ENCODE measurements around the gene CD4.

The CD4 gene

DNA sequence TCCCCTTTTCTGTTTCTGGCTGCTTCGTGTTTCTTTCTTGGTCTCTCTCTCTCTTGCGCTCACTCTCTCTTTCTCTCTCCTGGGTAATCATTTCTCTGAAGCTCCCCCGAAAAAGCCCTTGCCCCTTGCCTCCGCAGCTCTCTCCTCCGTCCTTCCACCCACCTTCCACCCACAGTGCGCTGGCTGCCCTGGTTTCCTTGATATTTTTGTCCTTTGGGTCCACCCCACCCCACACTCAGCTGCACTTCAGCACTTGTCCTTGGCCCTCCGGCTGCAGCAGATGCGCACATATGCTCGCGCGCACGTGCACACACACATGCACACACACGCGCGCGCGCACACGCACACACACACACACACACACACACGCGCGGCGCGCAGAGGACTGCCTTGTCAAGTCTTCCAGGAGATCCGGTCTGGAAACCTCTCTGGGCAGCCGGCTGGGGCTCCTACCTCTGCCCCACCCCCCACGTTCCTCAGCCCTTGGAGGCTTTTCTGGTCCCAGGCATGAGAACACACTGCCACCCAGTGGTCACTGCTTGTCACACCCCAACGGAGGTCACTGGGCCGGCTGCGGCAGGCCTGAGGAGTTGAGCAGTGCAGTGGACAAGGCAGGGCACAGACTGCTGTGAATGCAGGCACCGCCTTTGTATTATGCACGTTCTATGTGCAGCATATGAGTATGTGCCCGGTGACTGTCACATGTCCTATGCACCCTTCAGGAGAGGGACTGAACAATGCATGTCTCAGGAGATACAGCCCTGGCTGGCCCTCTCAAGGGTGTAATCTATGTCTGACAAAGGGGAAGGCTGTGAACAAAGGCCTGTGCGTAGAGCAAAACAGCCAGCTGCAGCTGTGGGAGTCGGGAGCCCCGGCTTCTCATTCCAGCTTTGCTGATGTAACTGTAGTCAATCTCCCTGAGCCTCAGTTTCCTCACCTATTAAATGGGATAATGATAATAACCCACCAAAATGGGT, 10.5 kb upstream of the CD4 start:
- peak; percentile 92 for FAIRE-seq

DNA sequence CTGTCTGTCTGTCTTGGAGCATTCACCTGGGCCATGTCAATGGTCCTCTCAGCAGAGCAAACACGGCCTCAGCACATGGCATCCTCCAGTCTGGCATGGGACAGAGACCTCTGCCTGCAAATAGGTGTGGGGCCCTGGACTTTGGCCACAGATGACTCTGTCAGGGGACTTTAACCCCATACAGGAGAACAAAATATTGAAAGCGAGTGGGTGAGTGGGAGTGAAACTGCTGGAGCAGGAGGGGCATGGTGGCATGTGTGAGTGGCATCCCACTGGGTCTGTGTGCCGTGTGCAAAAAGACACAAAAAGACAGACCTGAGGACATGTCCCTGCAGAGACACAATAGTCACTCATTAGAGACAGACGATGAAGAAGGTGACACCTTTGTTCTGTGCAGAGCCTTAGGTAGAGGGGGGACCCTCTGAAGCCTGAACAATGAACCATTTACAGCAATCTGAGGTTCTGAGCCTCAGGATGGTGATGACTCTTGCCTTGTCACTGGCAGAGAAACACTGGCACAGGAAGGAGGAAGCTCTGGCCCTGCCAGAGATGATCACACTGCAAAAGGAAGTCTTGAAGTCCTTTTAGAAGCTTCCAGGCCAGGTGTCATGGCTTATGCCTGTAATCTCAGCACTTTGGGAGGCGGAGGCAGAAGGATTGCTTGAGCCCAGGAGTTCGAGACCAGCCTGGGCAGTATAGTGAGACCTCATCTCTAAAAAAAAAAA, 9.5 kb upstream of the CD4 start:
- no peak for FAIRE-seq

DNA sequence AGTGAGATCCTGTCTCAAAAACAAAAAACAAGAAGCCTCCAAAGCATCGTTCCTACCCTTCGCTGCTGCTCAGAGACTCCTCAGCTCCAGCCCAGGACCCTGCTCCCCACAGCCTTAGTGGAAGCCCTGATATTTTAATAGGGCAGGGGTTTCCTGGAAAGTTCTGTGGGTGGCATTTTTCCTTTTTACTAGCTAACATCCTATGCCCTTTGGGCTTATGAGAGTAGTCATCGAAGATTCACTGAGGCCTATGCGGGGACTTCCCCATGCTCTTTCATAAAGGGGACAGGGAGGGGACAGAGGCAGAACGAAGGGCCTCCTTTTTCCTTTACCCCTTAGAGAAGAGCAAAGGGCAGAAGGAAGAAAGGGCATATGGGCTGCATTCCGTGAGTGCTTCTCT, 8.8 kb upstream of the CD4 start:
- FAIRE-seq: no peak

DNA sequence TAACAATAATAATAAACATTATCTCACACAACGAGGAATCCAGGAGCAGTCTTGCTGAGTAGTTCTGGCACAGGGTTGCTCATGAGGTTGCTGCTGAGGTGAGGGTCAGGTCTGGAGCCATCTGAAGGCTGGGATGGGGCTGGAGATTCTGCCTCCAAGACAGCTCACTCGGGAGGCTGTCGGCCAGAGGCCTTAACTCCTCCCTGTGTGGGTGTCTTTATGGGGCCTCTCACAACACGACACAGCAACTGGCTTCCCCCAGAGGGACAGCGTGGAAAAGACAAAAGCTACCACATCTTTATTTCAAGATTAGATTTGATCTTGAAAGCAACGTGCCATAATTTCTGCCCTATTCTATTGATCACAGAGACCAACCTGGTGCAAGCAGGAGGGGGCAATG, 7.2 kb upstream of the CD4 start:
- no peak for FAIRE-seq

DNA sequence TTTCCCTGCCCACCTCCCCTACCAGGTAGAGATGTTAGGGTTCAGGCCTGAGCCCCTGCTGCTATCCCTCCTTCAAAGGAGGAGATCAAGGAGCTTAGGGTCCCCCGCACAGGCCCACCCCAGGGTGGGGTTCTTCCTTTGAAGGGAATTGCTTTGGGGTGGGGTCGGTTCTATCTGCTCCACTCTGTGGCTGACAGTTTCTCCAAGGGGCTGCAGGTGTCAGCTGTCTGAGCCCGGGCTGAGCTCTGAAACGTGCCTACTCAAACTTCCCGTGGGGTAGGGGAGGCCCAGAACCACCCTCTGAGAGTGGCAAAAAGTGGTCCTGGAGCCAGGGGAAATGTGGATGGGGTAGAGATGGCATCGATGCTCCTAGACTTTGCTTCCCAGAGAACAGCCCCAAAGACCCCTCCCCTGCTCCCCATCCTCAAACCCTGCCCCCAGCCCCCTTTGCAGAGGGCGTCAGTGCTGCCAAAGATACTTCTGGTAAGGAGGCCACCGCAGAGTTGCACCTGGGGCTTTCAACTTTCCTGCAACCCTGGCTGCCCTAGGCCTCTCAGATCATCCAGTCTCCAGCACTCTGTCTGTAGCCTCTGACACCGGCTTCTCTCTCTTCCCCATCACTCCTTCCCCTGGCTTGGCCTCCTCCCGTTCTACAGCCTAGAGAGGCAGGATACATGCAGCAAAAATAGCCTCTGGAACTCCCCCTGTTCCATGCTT, 6.3 kb upstream of the CD4 start:
- FAIRE-seq: no peak

DNA sequence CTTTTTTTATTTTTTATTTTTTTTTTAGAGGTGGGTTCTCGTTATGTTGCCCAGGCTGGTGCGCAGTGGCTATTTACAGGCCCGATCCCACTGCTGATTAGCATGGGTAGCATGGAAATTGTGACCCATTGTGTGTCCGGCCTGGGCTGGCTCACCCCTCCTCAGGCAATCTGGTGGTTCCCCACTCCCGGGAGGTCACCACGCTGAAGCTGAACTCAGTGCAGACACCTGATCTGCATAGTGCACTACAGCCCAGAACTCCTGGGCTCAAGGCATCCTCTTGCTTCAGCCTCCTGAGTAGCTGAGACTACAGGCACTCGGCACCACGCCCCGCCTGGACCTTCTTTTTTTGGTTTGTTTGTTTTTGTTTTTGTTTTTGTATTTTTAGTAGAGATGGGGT, 5.5 kb upstream of the CD4 start:
- no peak for FAIRE-seq

DNA sequence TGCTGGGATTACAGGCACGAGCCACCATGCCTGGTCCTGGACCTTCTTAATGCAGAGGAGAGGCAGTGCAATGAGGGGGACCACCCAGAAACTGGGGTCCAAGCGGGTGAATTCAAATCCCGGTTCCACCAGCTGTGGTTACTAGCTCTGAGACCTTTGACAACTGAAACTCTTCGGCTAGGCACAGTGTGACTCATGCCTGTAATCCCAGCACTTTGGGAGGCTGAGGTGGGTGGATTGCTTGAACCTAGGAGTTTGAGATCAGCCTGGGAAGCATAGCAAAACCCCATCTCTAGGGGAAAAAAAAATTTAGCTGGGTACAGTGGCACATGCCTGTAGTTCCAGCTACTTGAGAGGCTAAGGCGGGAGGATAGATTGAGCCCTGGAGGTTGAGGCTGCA, 5.0 kb upstream of the CD4 start:
- FAIRE-seq: no peak

DNA sequence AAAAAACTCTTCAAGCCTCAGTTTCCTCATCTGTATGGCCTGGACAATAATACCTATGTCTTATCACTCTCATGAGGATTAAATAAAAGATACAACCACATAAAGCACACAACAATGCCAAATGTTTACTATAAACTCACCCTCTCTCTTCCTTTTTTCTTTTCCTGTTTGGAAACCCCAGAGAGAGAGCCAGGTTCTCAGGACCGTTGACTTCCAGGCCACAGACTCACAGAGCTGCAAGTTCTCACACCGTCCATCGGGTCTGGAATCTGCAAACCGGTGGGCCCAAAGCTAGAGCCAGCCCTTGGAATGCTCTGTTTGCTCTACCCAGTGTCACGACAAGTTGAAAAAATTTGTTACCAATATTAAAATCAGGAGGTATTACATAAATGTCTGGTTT, 4.6 kb upstream of the CD4 start:
- no peak for FAIRE-seq

DNA sequence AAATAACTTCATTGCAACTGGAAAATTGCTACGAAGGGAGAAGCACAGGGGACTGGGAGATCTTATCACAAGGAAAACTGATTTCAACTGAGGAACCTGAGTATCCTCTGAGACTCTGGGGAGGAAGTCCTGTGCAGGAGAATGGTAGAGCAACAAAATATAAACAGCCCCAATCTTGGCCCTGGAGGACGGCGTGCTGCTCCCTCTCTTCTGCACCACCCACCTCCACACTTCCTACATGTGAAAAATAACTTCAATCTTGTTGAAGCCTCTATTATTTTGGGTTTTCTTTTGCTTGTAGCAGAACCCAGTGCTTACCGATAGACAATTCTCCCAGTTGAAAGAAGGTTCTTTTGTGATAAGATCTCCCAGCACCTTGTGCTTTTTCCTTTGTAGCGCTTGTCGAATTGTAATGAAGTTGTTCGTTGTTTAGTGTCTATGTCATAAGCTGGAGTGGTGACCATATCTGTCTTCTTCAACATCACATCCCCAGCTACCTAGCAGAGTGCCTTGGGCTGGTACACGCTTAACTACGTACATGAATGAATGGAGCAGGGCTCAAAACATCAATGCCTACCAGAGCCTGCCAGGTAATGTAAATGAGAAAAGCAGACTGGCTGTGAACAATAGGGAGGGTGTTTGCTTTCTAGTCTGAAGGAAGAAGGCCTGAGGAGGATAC, 2.8 kb upstream of the CD4 start:
- FAIRE-seq: no peak

DNA sequence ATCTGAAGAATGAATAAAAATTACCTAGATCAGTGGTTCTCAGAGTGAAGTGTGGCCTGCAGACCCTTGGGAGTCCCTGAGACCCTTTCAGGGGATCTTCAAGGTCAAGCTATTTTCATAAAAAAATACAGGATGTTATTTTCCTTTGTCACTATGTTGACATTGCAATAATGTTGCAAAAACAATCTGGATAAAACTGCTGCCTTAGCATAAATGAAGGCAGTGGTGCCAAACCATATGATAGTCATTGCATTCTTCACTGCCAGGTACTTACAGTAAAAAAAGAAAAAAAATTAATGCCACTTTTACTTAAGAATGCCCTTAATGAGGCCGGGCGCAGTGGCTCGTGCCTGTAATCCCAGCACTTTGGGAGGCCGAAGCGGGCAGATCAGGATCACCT, 2.0 kb upstream of the CD4 start:
- no peak for FAIRE-seq

DNA sequence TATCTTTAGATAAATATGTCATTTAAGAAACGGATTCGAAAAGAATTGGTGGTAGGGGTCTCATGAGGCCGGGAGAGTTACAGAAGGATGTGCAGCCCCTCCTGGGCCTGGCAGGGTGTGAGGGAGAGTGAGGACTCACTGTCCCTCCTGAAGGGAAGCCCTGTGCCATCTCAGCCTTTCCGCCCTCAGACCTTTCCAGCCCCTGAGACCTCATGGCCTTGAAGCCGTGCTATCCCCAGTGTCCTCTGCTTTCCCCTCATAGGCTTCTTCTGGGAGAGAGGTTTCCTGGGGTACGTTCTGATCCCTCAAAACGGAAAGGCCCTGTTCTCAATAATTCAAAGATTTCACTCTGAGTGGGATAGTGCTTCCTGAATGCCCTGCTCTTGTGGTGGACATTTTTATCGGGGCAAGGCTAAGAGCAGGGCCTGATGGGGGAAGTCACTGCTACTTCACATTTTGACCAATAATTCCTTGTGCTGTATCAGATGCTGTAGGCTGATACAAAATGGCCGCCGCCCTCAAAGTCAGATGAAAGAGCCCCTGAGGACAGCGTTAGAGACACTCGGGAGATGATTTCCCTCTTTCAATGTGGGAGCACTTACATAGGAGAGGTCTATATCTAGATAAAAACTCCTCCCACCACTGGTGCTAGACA, 1.3 kb downstream of the CD4 start:
- FAIRE-seq: no peak

DNA sequence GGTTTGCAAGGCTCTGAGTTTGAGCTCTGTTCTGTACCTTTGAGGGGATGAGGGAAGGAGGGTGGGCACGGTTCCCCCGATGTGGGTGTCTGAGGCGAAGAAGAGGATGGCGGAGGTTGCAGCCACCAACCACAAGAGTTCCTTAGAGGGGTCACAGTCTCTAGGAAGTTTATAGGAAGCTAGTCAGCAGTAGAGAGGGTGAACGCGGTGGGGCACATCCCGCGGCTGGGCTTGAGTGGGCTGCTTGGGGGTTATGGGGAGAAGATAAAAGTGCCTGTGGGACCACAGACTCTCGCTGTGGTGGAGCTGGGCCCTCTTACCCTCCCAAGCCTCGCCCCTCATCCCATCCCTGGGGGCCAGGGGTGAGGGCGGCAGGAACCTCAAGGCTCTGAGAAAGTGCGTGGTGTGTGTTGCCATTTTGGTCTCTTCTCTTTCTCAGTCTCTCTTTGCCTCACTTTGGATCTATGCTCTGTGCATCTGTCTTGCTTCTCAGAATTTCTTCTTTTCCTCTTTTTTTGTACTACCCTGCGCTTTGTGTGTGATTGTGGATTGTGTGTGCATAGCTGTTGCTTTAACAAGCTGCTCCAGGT, 2.7 kb downstream of the CD4 start:
- FAIRE-seq: no peak

DNA sequence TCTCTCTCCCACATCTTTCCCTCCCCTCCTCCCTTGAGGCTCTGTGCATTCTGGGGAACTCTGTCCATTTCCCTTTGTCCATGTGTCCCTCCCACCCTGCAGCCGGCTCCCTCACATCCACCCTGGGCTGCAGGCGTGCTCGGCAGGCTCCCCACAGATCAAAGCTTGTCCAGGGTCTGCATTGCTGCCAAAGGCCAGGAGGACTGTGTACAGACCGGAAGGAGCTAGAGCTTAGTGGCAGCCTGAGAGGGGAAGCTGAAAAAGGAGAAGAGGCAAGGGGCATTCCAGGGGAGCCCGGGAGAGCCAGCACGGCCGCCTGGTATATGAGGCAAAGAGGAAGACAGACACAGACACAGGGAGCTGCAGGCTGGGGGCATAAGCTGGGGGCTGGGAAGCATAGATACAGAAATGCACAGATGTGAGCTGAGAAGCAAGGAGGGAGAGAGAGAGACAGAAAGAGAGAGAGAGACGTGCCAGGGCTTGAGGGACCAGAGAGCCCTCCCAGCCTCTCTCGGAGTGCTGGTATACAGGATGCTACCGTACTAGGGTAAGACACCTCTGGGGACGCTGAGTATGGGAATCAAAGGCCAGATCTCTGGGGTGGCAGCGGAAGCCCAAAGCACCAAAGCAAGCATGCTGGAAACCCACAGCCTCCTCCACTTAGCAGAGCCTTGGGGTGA, 3.3 kb downstream of the CD4 start:
- FAIRE-seq: no peak

DNA sequence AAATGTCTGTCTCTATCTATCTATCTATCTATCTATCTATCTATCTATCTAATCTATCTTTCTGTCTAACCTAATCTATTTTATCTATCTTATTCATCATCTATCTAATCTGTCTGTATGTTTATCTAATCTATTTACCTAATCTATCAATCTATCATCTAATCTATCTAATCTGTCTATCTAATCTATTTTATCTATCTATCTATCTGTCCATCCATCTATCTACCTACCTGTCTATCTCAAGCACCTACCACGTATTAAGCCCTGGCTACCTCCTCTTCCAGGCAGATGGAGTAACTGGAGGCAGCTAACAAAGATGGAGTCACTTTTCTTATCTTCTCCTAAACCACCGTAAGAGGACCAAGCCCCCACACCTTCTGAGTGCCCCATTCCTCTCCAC, 5.8 kb downstream of the CD4 start:
- FAIRE-seq: no peak

DNA sequence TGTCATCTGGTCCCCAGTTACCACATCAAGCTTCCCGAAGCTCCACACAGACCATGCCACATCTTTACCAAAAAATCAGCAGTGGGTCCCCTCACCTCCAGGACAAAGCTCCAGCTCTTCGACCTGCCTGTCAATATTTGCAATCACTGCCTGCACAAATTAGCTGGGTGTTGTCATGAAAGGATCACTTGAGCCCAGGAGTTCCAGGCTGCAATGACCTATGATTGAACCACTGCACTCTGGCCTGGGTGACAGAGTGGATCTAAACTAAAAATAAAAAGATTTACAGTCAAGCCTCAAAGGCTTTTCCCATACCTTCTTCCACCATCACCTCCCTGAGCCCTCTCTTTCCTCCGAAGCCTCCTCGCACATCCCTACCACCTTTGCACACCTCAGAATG, 7.2 kb downstream of the CD4 start:
- no peak for FAIRE-seq

DNA sequence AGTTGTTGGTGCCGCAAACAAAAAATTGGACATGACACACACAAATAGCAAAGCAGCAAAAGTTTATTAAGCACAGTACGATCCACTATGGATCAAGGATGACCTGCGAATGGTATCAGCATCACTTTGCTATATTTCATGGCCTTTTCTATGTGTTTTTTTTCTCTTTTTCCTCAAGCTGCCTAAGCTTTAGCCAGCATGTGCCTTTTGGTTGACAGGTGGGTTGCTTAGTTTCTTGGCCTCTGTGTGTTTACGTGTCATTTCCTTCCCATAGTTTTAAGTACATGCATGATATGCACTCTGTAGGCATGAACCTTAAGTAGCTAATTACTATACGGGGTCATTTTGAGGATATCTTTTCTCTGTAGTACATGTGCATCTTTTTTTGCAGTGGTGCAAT, 9.8 kb downstream of the CD4 start:
- FAIRE-seq: no peak

DNA sequence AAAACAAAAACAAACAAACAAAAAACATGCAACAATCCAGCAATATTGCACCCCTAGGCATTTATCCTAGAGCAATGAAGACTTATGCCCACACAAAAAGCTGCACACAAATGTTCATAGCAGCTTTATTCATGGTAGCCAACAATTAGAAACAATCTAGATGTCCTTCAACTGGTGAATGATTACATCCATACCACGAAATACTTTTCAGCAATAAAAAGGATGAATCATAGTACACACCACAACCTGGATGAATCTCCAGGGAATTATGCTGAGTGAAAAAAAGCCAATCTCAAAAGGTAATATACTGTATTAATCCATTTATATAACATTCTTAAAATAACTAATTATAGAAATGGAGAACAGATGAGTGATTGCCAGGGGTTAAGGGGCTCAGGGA, 17.8 kb downstream of the CD4 start:
- no peak for FAIRE-seq

DNA sequence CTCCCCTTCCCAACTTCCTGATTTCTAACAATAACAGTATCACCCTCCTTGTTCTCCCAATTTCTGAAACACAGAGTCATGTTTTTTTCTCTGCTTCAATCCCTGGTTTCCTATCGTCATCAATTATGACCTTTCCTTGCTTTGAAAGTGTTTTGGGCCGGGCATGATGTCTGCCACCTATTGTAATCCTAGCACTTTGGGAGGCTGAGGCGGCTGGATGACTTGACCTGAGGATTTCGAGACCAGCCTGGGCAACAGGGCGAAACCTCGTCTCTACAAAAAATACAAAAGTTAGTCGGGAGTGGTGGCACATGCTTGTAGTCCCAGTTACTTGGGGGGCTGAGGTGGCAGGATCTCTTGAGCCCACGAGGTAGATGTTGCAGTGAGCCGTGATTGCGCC, 19.7 kb downstream of the CD4 start:
- FAIRE-seq: no peak

DNA sequence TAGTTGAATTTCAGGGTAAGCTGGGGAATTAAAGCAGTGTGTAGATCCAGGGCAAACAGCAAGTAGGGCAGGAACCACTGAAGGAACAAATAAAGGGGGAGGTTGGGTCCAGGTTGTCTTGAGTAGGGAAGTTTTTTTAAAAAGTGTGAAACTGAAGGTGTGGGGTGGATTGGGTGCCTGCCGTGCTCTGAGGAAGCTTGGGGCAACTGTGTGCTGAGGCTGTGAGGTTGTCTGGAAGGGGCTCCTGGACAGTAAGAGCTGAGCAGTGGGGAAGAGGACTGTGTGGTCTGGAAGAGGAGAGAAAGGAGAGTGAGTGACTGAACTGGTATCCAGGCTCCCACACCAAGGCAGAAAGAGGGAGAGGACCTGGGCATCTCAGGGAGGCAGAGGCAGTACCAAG, 21.4 kb downstream of the CD4 start:
- FAIRE-seq: no peak

DNA sequence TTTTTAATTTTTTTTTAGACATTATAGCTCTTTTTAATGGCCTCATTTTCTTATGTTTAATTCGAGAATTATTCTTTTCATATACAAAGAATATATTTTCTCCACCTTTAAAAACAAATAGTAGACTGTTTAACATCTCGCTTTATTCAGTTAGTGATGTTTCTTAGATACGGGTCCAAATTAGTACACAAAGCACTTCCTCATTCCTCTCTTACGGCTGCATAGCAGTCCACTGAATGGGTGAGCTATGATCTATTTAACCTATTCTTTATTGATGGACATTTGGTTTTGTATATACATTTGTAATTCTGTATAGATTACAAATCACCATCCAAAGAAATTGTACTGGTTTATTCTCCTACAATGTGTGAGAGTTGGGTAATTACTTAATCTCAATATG, 24.0 kb downstream of the CD4 start:
- FAIRE-seq: no peak

DNA sequence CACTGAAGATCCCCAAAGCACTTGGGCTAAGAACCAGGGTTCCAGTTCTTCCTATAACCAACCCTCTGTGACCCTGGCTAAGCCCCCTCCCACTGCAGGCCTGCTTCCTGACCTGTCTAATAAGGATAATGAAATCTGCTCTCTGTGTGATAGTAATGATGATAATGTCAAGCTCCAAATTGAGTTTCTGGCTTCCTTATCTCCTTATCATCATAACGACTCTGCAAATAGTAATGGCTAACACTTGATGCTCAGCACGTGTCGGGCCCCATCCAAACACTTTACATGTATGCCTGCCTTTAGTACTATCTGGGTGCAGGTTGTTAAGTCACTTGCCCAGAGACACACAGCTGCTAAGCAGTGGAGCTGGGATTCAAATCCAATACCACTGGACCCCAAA, 27.3 kb downstream of the CD4 start:
- no peak for FAIRE-seq

DNA sequence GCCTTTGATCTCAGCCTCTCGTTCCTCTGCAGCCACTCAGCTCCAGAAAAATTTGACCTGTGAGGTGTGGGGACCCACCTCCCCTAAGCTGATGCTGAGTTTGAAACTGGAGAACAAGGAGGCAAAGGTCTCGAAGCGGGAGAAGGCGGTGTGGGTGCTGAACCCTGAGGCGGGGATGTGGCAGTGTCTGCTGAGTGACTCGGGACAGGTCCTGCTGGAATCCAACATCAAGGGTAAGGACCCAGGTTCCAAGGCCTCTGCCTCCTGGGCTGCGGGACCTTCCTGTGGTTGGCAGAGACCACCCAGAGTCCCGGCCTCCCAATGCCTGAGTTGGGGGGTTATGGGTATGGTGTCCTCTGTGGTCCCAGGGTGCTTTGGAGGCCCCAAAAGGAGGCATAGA, 27.8 kb downstream of the CD4 start:
- FAIRE-seq: no peak
